NOMO-1 (cell line): ENCODE measurements around the gene C4orf50.
"Not testable (repeated sequence)": the region's sequence is repeated elsewhere in the genome, so short reads cannot be mapped to it uniquely, and the experiment has no call there.

Experiments
- DNase-seq, 2 experiments: peaks; one replicate each; lab custom pipeline; 2025; ENCODE audit not compliant: unreplicated experiment in 2 of 2; lab: John Stamatoyannopoulos, UW

C4orf50 gene

GRCh38 chr4:5954056-5954760, 64.0 kb downstream of the C4orf50 start:
- DNase-seq: no peak

GRCh38 chr4:5952975-5953951, 65.0 kb downstream of the C4orf50 start:
- no peak for DNase-seq

GRCh38 chr4:5952286-5952974, 65.8 kb downstream of the C4orf50 start:
- no peak for DNase-seq

GRCh38 chr4:5946653-5947052, 71.6 kb downstream of the C4orf50 start:
- DNase-seq: not testable (repeated sequence)

GRCh38 chr4:5945936-5946335, 72.3 kb downstream of the C4orf50 start:
- DNase-seq: no peak

- DNase-seq: no peak
Measured at GRCh38 chr4:5945171-5945570, 73.1 kb downstream of the C4orf50 start.

- DNase-seq: no peak
Measured at GRCh38 chr4:5943561-5943960, 74.7 kb downstream of the C4orf50 start.

- no peak for DNase-seq
Measured at GRCh38 chr4:5942947-5943346, 75.3 kb downstream of the C4orf50 start.

- DNase-seq: no peak
Measured at GRCh38 chr4:5941601-5942000, 76.6 kb downstream of the C4orf50 start.

GRCh38 chr4:5940470-5941203, 77.6 kb downstream of the C4orf50 start:
- DNase-seq: no peak

GRCh38 chr4:5933996-5934831, 84.0 kb downstream of the C4orf50 start:
- no peak for DNase-seq

GRCh38 chr4:5933116-5933515, 85.1 kb downstream of the C4orf50 start:
- no peak for DNase-seq

- DNase-seq: no peak
Measured at GRCh38 chr4:5932035-5932568, 86.1 kb downstream of the C4orf50 start.

- no peak for DNase-seq
Measured at GRCh38 chr4:5931526-5931925, 86.7 kb downstream of the C4orf50 start.

- no peak for DNase-seq
Measured at GRCh38 chr4:5930876-5931275, 87.4 kb downstream of the C4orf50 start.

- no peak for DNase-seq
Measured at GRCh38 chr4:5930456-5930855, 87.8 kb downstream of the C4orf50 start.

GRCh38 chr4:5928844-5929420, 89.3 kb downstream of the C4orf50 start:
- no peak for DNase-seq

GRCh38 chr4:5928274-5928673, 90.0 kb downstream of the C4orf50 start:
- no peak for DNase-seq

- DNase-seq: no peak
Measured at GRCh38 chr4:5927747-5928146, 90.5 kb downstream of the C4orf50 start.
